ENCODE results near the gene GSG1L.
A peak's percentile ranks its signal among the peaks of the same experiment; 100 is the strongest.
"Not testable (repeated sequence)": the region's sequence is repeated elsewhere in the genome, so short reads cannot be mapped to it uniquely, and the experiment has no call there.

The GSG1L gene

DNA sequence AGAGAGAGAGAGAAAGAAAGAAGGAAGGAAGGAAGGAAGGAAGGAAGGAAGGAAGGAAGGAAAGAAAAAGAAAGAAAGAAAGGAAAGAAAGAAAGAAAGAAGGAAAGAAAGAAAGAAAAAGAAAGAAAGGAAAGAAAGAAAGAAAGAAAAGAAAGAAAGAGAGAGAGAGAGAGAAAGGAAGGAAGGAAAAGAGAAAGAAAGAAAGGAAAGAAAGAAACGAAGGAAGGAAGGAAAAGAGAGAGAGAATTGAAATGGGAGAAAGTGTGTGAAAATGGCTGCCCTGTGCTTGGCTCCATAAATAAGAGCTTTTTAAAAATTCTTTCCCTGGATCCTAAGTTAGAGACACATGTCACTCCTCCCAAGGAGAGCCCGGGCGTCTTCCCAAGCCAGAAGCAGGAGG is 83.8 kb downstream of the GSG1L start:
- not testable (repeated sequence) for DNase-seq

DNA sequence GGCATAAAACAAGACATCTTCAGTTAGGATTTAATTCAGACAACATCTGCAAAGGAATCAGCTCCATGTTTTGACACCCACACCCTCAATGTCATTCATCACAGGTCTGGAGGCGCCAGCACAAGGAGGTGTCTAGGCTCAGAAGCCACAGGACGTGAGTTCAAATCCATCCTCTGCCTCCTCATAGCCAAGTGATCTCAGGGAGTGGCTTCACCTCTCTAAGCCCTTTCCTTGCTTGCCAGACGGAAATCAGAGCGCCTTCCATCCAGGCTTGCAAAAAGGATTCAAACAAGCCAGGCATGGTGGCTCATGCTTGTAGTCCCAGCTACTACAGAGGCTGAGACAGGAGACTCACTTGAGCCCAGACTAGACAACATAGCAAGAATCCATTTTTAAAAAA is 84.6 kb downstream of the GSG1L start:
- DNase-seq, result no peak

DNA sequence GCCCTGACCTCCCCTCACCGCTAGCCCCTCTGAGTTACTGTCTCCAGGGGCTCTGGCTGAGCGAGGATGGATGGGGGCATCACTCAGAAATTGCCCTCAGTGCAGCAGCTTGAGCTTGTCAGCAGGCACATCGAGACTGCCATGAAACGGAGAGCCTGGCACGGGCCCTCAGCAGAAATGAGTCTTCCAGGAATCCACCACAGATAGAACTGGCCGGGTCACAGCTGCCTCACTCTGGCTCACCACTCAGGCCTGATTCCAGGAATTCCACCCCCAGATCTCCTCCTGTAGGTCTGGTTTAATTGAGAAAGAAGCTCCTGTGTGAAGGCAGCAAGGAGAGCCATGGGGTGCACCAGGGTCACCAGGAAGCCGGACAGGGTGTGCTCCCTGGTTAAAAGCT is 85.5 kb downstream of the GSG1L start:
- DNase-seq, result no peak

DNA sequence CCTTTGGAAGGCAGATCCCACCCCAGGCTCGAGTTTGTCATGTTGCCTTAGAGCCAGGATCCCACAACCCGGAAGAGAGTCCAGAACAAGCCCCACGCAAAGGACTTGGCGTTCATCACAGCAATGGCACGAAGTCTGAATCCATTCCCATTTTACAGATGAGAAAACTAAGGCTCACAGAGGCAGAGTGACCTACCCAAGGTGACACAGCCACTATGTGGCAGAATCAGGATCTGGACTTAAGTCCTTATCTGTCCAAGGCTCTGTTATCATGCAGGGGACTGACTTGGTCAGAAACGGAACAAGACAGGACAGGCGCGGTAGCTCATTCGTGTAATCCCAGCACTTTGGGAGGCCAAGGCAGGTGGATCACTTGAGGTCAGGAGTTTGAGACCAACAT is 86.5 kb downstream of the GSG1L start:
- DNase-seq, result no peak

DNA sequence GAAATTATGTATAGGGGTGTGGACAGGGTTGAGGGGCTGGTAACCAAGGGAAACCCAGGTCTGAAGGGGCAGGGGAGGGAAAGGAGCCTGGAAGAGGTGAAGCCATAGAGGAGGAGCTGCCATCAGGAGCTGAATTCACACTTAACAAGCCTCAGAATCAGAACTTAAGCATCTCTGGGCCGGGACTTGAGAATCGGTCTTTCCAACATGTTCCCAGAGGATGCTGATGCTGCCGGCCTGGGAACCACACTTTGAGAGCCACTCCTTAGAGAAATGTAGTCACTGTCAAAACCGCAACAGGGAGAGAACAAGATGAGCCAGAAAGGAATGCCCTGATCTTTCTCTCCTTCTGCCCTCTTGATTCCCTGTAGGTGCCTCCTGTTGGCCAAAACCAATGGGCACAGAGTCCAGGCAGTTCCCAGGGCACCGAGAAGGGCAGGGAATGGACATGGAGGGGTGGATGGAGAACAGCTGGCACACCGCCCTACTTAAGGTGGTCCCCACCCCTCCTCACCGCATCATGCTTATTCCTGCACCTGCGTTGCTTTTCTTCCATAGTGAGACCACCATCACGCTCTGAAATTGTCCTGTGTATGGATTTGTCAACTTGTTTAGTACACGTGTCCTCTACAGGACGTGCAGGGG is 88.5 kb downstream of the GSG1L start:
- DNase-seq, result no peak

DNA sequence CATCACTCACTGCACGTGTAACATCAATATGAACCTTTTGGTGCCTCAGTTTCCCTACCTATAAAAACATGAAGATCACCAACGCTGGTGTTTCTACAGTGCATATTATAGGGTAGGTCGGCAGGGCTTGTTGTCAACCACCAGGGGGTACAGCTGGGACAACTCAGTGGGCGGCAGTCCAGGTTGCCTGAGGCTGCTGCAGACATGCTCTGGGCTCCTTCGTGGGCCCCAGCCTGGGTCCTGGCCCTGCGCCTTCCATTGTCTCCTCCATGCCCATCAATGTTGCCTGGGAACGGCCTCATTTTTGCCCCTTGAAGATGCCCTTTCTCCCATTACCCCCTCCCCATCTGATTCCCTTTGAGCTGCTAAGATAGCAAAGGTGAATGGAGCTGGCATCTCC is 89.8 kb downstream of the GSG1L start:
- DNase-seq, result no peak

DNA sequence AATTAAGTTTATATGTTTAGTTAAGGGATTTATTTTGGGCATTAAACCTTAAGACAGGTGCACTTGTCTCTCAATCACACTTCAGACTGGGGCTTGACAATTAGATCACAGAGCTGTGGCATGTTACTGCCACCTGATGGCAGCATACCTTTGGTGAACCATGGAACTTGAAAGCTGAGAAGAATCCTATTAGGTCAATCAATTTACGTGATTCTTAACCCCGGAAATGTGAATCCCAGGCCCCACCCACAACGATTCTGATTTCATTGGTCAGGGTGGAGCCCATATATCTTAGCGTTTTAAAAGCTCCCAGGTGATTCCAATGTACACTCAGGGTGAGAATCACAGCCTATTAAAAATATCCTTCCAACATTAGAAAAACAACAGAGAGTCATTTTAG is 91.0 kb downstream of the GSG1L start:
- DNase-seq, result peak; percentile 19

DNA sequence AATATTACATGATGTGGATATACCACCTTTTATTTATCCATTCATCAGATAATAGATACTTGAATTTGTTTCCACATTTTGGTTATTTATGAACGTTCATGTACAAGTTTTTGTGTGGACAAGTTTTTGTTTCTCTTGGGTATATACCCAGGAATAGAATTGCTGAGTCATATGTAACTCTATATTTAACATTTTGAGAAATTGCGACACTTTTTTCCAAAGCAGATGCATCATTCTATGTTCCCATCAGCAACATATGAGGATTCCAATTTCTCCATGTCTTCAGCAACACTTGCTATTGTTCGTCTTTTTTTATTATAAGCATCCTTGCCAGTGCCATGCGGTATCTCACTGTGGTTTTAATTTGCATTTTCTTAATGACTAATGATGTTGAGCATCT is 93.9 kb downstream of the GSG1L start:
- no peak for DNase-seq

DNA sequence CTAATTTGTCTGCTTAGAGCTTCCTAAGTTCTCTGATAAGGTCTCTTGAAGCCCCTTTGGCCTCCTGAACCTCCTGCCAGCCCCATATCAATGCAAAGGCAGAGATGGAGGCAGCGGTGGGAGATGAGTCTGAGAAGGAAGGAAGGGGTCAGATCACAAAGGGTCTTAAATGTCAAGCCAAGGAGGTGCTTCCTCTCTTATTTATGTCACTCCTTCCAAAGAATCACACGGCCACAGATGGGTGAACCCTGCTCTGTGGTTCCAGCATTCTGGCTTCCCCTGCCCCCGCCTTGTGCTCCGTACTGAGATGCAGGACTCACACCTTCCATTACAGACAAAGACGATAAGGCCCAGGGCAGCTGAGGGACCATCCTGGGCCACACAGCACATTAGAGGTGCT is 96.3 kb downstream of the GSG1L start:
- DNase-seq, result no peak

DNA sequence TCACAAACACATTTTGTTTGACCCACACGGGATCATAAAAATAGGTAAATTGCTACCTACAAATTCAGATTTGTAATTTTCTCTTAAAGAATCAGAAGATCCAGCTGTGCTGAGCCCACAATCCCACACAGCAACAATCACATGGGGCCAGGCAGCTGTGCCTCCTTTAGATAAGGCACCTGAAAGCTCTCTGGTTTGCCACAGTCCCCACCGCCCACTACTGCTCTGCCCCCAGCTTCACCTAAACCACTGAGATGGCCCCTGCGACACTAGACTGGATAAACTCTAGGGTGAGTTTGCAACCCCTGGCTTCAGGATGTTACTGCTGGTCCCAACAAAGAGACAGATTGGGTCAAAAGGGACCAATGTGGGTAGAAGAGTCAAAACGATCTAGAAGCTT is 96.8 kb downstream of the GSG1L start:
- DNase-seq, result no peak

DNA sequence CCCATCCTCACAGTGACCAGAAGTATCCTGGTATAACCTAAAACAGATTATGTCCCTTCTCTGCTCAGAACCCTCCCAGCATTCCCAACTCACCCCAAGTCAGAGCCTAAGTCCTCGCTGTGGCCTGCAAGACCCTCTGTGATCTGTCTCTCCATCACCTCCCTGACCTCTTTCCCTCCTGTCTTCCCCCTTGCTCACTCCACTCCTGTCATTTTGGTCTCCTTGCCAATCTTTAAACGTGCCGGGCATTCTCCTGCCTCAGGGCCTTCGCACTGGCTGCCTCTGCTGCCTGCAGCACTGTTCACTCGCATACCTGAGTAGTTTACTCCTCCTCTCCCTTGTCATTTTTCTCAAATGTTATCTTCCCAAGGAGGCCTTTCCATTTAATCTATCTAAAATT is 97.7 kb downstream of the GSG1L start:
- DNase-seq, result no peak

DNA sequence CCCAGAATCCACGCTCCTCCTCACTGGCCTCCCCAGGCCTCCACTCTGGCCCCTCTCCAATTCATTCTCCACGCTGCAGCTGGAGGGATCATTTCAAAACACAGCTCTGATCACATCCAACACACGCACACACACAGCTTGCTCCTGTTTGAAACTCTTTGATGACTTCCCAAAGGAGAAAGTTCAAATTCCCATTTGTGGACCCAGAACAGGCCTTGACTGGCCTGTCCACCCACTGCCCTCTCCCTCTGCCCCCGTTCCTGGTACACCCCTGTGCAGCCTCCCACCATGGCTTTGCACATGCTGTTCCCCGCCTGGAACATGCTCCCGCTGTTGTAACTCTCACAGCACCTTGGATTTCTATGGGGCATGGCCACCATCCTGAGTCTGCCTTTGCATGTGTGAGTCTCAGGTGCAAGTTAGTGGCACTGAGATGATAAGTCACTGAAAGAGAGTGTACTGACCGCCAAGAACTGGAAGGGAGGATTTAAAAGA is 100.0 kb downstream of the GSG1L start:
- DNase-seq, result no peak

DNA sequence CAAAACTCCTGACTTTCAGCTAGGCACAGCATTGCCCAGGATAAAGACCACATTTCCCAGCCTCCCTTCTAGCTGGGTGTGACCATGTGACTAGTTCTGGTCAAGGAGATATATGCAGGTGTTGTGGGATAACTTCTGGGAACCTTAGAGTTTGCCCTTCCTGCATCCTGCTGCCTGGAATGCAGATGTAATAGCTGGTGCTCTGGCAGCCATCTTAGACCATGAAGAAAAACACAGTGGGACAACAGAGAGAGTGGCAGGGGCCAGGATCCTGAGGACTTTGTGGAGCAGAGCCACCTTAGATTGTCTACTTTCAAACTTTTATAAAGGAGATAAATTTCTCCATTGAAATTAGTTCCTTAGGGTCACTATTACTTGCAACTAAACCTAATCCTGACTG is 101.3 kb downstream of the GSG1L start:
- no peak for DNase-seq

DNA sequence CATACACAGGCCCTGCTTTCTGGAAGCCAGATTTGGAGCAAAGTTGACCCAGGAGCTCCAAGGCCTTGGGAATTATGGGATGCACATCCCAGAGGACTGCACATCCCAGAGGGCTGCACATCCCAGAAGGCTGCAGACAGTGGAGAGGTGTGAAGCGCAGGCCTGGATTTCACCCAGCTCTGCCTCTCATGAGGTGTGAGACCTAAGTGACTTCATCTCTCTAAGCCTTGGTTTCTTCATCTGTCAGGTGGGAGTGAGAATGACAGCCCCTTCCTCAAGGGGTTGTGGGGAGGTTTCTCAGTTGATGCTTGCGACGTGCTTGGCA is 102.3 kb downstream of the GSG1L start:
- no peak for DNase-seq

DNA sequence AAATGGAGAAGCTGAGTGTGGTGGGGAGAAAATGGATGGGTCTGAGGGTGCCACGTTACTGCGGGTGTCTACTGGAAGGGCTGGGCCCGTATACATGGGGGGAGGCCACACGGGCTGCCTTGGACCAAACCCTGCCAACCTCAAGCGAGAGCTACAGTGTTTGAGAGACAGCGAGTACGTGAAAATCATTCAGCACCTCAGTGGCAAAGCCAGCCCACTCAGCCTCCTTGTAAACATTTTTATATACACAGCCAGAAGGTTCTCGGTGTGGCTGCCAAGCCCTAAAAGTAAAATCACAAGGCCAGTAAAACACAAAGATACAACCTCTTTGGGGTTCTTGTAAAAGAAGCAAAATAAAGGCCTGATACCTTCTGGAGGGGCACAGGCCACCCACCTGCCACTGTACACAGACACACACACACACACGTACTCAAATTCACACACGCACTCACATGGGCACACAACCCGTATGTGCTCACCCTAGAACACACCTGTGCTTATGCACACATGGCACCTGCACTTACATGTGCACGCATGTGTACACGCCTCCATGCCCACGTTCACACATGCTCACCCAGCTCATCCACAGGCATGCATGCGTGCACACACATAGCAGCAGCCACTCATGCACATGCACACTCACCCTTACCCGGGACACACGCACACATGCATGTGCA is 102.8 kb downstream of the GSG1L start:
- DNase-seq, result no peak

DNA sequence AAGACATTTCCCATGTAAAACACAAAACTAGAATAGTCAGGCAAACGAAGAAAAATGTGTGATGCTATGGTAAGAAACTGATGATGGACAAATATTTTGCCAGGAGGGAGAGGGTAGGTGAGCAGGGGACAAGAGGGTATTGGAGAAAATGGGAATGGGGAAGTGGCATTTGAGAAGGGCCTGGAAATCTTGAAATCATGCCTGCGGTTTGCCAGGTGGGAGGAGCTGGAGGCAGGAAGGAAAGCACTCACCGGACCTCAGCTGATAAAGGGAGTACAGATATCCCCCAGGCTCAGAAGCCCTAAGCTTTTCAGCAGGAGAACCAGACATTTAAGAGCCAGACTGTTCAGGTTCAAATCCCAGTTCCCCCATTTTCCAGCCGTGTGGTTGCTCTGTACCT is 103.6 kb downstream of the GSG1L start:
- DNase-seq, result no peak

DNA sequence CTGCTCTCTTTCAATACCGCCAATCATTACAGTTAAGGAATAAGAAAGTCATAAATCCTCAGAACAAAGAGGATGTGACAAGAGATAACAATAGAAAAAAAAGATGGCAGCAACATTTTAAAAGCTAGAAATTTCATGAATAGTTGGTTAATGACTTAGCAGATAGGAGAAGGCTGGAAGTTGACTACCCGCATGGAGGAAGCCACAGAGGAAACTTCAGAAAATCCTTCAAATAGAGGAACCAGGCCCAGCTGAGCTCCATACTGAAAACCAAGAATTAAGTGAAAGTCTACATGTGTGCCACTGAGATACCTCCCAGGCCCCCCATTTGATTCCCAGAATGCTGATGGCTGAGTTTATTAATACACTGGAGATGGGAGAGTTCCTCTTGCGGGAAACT is 109.3 kb downstream of the GSG1L start:
- no peak for DNase-seq

DNA sequence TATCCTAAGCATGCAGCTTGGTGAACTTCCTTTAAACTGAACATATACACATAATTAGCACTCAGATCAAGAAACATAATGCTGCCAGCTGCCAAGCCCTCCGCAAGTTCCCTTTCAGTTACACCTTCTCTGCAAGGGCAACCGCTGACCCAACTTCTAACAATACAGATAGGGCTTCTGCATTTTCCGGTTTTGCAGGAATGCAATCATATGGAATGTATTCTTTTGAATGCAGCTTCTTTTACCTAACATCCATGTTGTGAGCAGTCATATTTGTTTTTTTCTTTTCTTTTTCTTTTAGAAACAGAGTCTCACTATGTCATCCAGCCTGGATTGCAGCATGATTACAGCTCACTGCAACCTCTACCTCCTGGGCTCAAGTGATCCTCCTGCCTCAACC is 110.7 kb downstream of the GSG1L start:
- DNase-seq, result no peak

DNA sequence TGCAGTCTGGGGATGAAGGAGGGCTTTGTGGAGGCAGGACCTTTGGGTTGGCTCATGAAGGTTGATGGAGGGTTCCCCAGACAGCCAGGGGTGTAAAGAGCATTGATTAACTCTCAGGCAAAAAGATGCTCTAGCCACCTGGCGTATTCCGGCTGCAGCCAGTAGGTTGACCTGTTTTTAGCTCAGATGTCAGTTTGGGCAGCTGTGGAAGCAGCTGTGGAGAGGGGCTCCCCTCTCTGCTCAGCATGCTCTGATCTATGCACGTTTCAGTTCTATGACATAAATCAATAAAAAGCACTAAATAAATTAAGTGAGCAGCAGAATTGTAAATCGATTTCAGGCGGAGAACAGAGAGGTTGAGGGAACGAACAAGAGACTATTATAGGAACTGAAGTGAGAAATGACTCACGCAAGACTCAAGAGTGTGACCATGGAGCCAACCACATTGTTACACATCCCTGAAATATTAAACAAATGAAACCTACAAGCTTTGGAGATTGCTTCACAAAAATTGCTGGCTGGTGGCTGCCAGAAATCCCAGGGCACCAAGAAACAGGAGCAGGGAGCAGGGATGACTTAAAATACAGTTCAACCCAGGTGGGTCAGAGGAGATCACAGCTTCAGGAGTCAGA is 111.9 kb downstream of the GSG1L start:
- DNase-seq, result no peak

DNA sequence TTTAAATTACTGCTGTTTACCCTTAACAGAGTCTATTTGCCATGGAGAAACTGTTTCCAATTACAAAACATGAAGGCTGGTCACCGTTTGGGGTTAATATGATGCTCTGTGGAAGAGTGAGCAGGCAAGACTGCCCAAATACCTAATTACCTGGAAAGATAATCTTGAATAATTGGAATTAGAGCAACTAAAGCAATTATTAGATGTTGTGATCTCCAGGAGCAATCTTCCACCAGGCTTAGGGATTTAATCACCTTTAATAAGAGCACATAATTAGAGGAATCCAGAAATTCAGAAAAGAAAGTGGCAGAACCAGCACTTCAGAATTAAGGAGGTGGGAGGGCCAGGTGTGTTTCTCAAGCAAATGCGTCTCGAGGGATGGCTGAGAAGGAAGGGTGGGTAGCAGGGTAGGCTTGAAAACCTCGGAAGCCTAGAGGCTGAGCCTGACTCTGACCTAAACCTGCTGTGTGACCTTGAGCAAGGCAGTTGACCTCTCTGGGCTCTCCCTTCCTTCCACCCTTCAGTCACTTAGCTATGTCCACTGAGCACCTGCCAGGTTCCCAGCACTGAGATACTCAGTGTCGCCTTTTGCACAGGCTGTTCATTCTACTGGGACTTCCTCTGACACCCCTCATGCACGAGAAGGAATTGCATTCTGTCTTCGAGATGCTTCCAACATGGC is 113.2 kb downstream of the GSG1L start:
- DNase-seq, result no peak

DNA sequence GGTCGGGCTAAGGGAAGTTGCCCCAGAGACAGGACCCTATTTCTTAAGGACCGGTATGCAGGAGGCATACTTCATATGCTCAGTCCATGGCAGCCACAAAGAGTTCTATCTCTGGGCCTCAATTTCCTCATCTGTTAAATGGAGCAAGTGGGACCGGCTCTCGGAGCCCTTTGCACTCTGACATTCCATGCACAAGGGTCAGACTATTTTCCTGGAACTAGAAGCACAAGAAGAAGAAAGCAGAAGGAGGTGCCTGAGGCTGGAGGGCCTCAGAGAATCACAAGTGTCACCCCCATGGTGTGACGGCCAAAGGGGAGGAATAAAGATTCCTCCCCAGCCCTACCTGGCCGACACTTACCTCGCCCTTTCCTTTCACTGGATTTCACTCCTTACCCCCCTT is 115.8 kb downstream of the GSG1L start:
- no peak for DNase-seq

DNA sequence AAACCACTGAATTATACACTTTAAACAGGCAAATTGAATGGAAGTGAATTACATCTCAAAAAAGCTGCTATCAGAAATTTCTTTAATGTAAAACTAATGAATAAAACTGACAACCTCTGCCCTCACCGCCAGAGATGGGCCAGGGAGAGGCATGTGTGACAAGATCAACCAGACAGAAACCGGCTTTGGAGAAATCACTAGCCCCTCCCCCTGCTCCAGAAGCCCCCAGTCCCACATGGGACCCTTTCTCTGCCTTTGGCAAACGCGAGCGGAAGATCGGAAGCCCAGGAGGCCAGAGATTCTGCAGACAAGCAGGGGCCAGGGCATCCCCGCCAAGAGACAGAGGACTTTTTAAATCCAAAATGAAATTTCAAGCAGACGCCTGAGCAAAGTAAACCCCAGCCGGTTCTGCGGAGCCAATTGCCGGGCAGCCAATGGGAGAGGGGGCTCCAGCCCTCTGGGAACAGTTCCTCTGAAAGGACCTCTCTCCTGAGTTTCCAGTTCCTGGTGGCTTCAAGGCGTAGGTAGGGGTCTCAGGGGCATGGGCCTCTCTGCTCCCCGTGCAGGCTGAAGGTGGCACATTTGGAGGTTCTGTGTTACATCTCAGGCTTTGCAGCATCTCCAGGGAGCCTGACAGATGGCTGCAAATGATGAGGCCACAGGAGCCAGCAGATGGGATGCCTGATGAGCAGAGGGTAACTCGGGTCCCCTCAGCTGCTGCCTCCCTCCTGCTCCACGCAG is 118.1 kb downstream of the GSG1L start:
- no peak for DNase-seq

DNA sequence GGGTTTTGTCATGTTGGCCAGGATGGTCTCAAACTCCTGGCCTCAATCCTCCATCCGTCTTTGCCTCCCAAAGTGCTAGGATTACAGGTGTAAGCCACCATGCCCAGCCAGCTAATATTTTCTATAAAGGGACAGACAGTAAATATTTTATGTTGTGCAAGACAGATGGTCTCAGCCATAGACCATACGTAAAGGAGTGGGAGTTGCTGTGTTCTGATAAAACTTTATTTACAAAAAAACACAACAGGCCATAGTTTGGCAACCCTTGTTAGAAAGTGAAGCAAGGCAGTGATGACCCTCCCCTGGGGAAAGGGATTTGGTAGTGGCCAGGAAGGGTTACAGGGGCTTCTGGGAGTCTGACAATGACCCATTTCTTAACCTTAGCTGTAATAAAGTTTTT is 119.7 kb downstream of the GSG1L start:
- DNase-seq, result no peak
